SK-N-MC (cell line): ENCODE measurements around the gene HNRNPH1.

ENCODE experiments used
- EZH2 ChIP-seq: fragments of 200-600 bp; sonication (generic); IDR thresholded peaks from one replicate; pipeline ENCODE4 v1.6.1; 2017; ENCODE audit warnings: antibody characterized with exemption
- POLR2AphosphoS5 ChIP-seq: IDR thresholded peaks from 2 replicates; pipeline ENCODE4 v1.6.1; 2012; ENCODE audit warnings: mild to moderate bottlenecking, low read depth, low read length, borderline replicate concordance

- TF ChIP-seq POLR2AphosphoS5 = no peak
- TF ChIP-seq EZH2 = no peak
These were observed 54.8 kb downstream of the HNRNPH1 start for GRCh38 chr5:179568721-179569120.
